ENCODE data around the gene SORT1.

Gene SORT1

DNA sequence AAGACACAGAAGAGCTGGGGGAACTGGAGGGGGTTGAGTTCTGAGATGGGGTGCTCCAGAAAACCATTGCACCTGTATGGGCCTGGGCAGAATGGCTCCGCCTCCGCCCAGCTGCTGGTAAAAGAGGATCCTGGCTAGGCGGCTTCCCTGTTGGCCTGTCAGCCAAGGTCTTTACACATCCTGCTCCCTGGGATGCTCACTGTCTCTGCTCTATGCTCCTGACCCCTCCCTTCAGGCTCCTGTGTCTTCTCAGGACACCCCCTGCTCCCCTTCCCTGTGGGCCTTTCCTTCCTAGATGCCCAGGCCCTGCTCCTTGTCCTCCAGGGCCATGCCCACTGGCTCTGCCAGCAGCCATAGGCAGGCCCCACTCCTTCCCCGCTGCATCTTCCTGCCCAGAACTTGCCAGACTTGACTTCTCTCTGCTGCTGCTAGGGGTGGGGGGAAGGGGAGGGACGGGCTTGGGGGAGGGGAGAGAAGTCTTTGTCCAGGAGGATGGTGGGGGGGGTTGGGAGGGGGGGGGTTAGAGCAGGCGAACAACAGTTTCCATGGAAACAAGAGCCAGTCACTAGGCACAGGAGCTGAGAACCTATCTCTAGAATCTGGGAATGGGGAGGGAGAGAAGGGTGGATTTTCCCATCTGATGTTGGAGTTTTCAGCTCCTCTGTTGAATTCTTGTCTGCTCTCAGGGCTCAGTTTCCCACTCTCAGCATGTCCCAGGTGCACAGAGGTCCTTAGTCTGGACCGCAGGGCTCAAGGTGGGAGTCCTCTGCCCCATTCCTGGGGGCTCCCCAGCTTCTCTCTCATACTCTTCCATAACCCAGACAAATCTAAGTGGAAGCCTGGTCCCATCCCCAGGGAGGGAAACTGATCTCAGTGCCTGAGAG, 137.8 kb downstream of the SORT1 start:
- no peak overlapping the region for H3K4me3 ChIP-seq (ENCODE audit: control insufficient read depth, low read depth, low read length)
- DNase-seq (ENCODE audit: low read depth), result no peak
- TF ChIP-seq CTCF (IDR thresholded peaks at IDR 0.05; ENCODE audit: control insufficient read depth, insufficient read depth, low read depth, low read length, missing control alignments), result no peak

Data from AG09309 (cell line).